Measurements from ENCODE around the gene RNF41.

RNF41 gene

GRCh38 chr12:56261503-56262232 is 39.9 kb upstream of the RNF41 start:
- ChIA-PET CTCF (interaction anchor here (0.8 to 5.3 kb wide), 8 partner anchors 8 to 202 kb away, joined by 3 to 26 read pairs (median 3); partner anchors contain the start of genes RNF41 and SMARCC2), POLR2A (no interaction called here)
- peak; percentile 57 for DNase-seq (ENCODE audit: low read depth, low spot score)
- no peak overlapping the region for H3K4me3 ChIP-seq (ENCODE audit: low read depth, low read length)
- no peak for TF ChIP-seq CTCF (IDR thresholded peaks at IDR 0.05; ENCODE audit: insufficient read depth, low read length, missing control alignments)

- POLR2A ChIA-PET, result no interaction called here
- TF ChIP-seq CTCF (IDR thresholded peaks at IDR 0.05; ENCODE audit: insufficient read depth, low read length, missing control alignments), result no peak
- no peak for DNase-seq (ENCODE audit: low read depth, low spot score)
- CTCF ChIA-PET, result interaction anchor here (0.8 to 5.3 kb wide), 8 partner anchors 8 to 203 kb away, joined by 3 to 26 read pairs (median 3); partner anchors contain the start of genes RNF41 and SMARCC2
- H3K4me3 ChIP-seq (ENCODE audit: low read depth, low read length), result no peak overlapping the region
Measured at GRCh38 chr12:56260921-56261320, 39.2 kb upstream of the RNF41 start.

- CTCF ChIA-PET, result interaction anchor here (0.9 to 9.8 kb wide), 5 partner anchors 10 to 203 kb away, joined by 3 to 87 read pairs (median 26); partner anchors contain the start of genes COQ10A and SMARCC2
- POLR2A ChIA-PET, result no interaction called here
- no peak for DNase-seq (ENCODE audit: low read depth, low spot score)
- no peak overlapping the region for H3K4me3 ChIP-seq (ENCODE audit: low read depth, low read length)
- no peak for TF ChIP-seq CTCF (IDR thresholded peaks at IDR 0.05; ENCODE audit: insufficient read depth, low read length, missing control alignments)
Measured at GRCh38 chr12:56260380-56260779, 38.7 kb upstream of the RNF41 start.

- CTCF ChIA-PET, result interaction anchor here (0.8 to 9.8 kb wide), 26 partner anchors 11 to 205 kb away, joined by 3 to 87 read pairs (median 6); partner anchors contain the start of genes COQ10A, ESYT1, RNF41 and SLC39A5
- POLR2A ChIA-PET, result interaction anchor here (0.7 to 3.3 kb wide), 6 partner anchors 8 to 130 kb away, joined by 3 to 19 read pairs (median 6); partner anchors contain the start of genes COQ10A and RNF41
- DNase-seq (ENCODE audit: low read depth, low spot score), result no peak
Measured at GRCh38 chr12:56258820-56259183, 37.1 kb upstream of the RNF41 start.

GRCh38 chr12:56258068-56258819 is 36.5 kb upstream of the RNF41 start, which contains the start of gene ANKRD52:
TSS of gene ANKRD52 (minus strand) at chr12:56258384. CDS start at chr12:56258269, 115 bp downstream.
- DNase-seq (ENCODE audit: low read depth, low spot score), result no peak
- ChIA-PET CTCF (interaction anchor here (0.6 to 9.8 kb wide), 37 partner anchors 11 to 210 kb away, joined by 3 to 87 read pairs (median 5); partner anchors contain the start of genes COQ10A, ESYT1, RNF41 and SLC39A5), POLR2A (interaction anchor here (0.6 to 3.3 kb wide), 9 partner anchors 9 to 227 kb away, joined by 3 to 19 read pairs (median 5); partner anchors contain the start of genes COQ10A and RNF41)
- peak within 1 kb of the TSS; percentile 80 for H3K4me3 ChIP-seq (ENCODE audit: low read depth, low read length)
- TF ChIP-seq CTCF (IDR thresholded peaks at IDR 0.05; ENCODE audit: insufficient read depth, low read length, missing control alignments), result peak; percentile 72

More at GRCh38 chr12:56258820-56259183, 37.1 kb upstream of the RNF41 start:
- H3K4me3 ChIP-seq (ENCODE audit: low read depth, low read length), result peak overlapping the region; percentile 80
- TF ChIP-seq CTCF (IDR thresholded peaks at IDR 0.05; ENCODE audit: insufficient read depth, low read length, missing control alignments), result no peak

All from AG04449 (cell line).